ENCODE data around the gene RELN. TPM values are rescaled to one million over a fixed set of nuclear protein-coding genes. Genes with fewer than 3 reads are reported as not detected.

RELN gene
- total RNA-seq, 1 experiment from 2014 or later = 0.02 TPM

DNA sequence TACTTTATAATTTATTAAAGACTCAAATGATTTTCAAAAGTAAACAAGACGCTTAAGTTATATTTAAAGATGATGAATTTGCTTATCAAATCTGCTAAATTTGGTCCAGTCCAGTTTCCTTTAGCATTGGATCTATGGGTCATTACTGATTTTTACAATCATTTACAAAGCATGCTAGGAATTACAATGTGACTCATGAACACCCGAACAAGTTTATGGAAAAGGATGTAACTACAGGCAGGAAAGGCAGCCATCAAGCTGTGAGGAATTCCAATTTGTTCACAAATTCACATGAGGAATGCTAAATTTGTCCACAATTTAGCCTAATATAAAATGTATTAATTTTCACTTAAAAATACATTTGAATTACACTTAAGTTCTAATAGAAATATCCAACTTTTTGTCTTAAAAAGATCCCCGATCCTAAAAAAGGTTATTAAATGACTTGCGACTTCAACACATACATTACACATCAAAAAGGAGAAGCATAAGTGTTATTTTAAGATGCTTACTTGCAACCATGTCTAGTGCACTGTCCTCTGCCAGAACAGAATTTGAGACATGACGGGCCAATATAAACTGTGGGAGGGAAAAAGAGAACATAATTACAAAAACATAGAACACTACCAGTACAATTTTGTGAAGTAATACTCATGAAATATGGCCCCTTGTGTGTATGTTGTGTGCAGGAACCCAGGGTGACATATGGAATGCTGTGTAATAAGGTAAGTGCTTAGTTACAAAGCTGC is 349.3 kb downstream of the RELN start:
- no peak overlapping the region for H3K27ac Mint-ChIP-seq
- Histone ChIP-seq H2AFZ (ENCODE audit: low read length) (no peak overlapping the region), H3K18ac (ENCODE audit: insufficient read length, low read depth, low read length) (no peak overlapping the region)

More for the DNA sequence above, 349.3 kb downstream of the RELN start:
- Mint-ChIP-seq H3K4me3 (no peak overlapping the region), H3K9me3 (peaks cover 0 to 2% of the 10 kb centered on the region in 2 experiments; a peak in 1 of 5 replicates), H3K27me3 (ENCODE audit: low read depth) (no peaks in the 10 kb centered on the region), H3K4me1 (no peaks in the 10 kb centered on the region), H3K36me3 (ENCODE audit: insufficient read depth in 1 of 3, low read depth in 3 of 3) (no peaks in the 10 kb centered on the region)
- TF ChIP-seq, protein P1, sequence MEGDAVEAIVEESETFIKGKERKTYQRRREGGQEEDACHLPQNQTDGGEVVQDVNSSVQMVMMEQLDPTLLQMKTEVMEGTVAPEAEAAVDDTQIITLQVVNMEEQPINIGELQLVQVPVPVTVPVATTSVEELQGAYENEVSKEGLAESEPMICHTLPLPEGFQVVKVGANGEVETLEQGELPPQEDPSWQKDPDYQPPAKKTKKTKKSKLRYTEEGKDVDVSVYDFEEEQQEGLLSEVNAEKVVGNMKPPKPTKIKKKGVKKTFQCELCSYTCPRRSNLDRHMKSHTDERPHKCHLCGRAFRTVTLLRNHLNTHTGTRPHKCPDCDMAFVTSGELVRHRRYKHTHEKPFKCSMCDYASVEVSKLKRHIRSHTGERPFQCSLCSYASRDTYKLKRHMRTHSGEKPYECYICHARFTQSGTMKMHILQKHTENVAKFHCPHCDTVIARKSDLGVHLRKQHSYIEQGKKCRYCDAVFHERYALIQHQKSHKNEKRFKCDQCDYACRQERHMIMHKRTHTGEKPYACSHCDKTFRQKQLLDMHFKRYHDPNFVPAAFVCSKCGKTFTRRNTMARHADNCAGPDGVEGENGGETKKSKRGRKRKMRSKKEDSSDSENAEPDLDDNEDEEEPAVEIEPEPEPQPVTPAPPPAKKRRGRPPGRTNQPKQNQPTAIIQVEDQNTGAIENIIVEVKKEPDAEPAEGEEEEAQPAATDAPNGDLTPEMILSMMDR (conservative IDR thresholded peaks at IDR 0.05) = no peak
- no peaks in the 10 kb centered on the region for H3K23me2 ChIP-seq (ENCODE audit: insufficient read length, low read depth, low read length, poor library complexity, severe bottlenecking)
- no peak overlapping the region for H2AK5ac ChIP-seq (ENCODE audit: insufficient read length, low read length)
- H3K23ac ChIP-seq (ENCODE audit: insufficient read length, low read depth, low read length) = no peak overlapping the region
- no peaks in the 10 kb centered on the region for H3K79me1 ChIP-seq (ENCODE audit: insufficient read depth, low read depth, low read length, poor library complexity, severe bottlenecking)
- H2BK12ac ChIP-seq (ENCODE audit: insufficient read length, low read depth, low read length) = no peak overlapping the region
- no peak overlapping the region for H3K14ac ChIP-seq (ENCODE audit: insufficient read depth, low read length)
- H3K27ac ChIP-seq (ENCODE audit: insufficient read length, low read depth, low read length) = no peak overlapping the region
- H3T11ph ChIP-seq (ENCODE audit: low read length) = no peak overlapping the region
- DNase-seq = no peak
- no peak overlapping the region for H2BK5ac ChIP-seq (ENCODE audit: insufficient read length, low read length)
- H3K4me1 ChIP-seq (ENCODE audit: insufficient read depth, low read length) = no peaks in the 10 kb centered on the region
- no peak overlapping the region for H2BK15ac ChIP-seq (ENCODE audit: low read depth, low read length)
- no peak overlapping the region for H4K91ac ChIP-seq (ENCODE audit: insufficient read length, low read depth, low read length)
- no peak overlapping the region for H3K9ac ChIP-seq (ENCODE audit: extremely low read depth, insufficient read length, low read length)
- H4K20me1 ChIP-seq (ENCODE audit: control insufficient read depth, insufficient read depth, insufficient read length) = no peaks in the 10 kb centered on the region
- no peak overlapping the region for H4K8ac ChIP-seq (replicated peaks; ENCODE audit: insufficient read length, low read depth, low read length)
- no peaks in the 10 kb centered on the region for H3K9me3 ChIP-seq (ENCODE audit: control insufficient read depth, low read depth, low read length)
- H3K4ac ChIP-seq (ENCODE audit: low read depth, low read length) = no peak overlapping the region
- no peak overlapping the region for H2BK20ac ChIP-seq (ENCODE audit: low read depth, low read length, poor library complexity, severe bottlenecking)
- no peak overlapping the region for H4K5ac ChIP-seq (ENCODE audit: insufficient read length, low read depth, low read length)
- WGBS (ENCODE audit: extremely low coverage, insufficient read length, low lambda C conversion rate) = no CpG with 5 or more reads among the region's 5 CpGs
- H2BK120ac ChIP-seq (ENCODE audit: low read depth, low read length, poor library complexity, severe bottlenecking) = no peak overlapping the region
- H3K79me2 ChIP-seq (ENCODE audit: insufficient read depth, low read length) = no peaks in the 10 kb centered on the region
- H3K56ac ChIP-seq (ENCODE audit: insufficient read length, low read depth, low read length) = no peak overlapping the region
- no peak overlapping the region for H3K4me2 ChIP-seq (ENCODE audit: insufficient read depth, insufficient read length, low read length)
- H3K27me3 ChIP-seq (ENCODE audit: insufficient read depth, low read length) = no peaks in the 10 kb centered on the region

All from H9 (cell line).